ENCODE results near the gene CEP192.

CEP192 gene

GRCh38 chr18:13100942-13101658 is 109.9 kb downstream of the CEP192 start:
- no peak for DNase-seq (ENCODE audit: low spot score)

- no peak for DNase-seq (ENCODE audit: low spot score)
Observed at GRCh38 chr18:13101659-13102197, 110.6 kb downstream of the CEP192 start.

GRCh38 chr18:13103366-13103765 is 112.2 kb downstream of the CEP192 start:
- no peak for DNase-seq (ENCODE audit: low spot score)

DNA sequence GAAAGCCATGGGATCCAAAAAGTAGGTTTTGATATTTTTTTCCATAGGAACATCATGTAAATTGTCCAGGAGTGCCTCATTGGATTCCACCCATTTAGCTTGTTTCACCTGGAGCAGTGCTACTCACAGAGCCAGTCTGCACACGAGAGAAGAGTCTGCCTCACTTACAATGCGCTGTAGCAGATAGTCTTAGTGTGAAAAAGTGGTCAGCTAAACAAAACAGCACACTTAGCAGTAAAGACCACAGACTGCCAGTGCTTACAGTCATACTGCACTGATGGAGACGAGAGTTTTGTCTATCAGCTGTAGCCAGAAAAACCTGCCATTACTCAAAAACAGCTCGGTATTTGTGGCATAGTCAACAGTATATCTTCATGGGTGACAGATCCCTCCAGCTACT is 113.9 kb downstream of the CEP192 start:
- no peak for DNase-seq (ENCODE audit: low spot score)

DNA sequence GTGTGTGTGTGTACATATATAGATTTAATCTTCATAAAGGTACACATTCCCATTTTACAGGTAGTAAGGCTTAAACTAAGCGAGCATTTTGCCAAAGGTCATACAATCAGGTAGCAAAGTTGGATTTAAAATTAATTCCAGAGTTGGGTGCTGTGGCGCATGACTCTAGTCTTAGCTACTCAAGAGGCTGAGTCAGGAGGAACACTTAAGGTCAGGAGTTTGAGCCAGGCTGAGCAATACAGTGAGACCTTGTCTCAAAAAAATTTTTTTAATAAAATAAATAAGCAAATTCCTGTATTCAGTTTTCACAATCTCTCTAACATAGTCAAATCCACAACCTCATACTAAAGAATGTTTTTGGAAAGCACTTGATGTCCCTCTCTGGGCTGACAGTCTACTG is 115.9 kb downstream of the CEP192 start:
- DNase-seq (ENCODE audit: low spot score): no peak

GRCh38 chr18:13108330-13108729 is 117.2 kb downstream of the CEP192 start:
- DNase-seq (ENCODE audit: low spot score): no peak

- no peak for DNase-seq (ENCODE audit: low spot score)
Observed at GRCh38 chr18:13110559-13110958, 119.4 kb downstream of the CEP192 start.

DNA sequence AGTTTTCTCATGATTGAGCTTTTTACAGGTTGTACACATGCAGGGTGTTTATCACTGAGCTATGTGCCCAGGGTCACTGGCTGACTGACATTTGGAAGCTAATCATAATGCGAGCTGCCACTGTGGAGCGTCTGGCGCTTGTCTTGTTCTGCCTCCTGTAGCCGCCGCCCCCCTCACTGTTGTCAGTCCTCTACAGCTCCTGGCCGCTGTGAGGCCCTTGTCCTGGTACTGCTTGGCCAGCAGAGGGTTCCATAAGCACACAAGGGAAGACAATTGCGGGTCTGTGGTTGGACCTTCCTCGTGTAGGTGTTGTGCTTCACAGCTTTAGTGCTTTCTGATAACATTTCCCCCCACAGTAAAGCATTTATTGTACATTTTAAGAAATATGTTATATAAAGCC is 121.8 kb downstream of the CEP192 start:
- peak; percentile 92 for DNase-seq (ENCODE audit: low spot score)

- no peak for DNase-seq (ENCODE audit: low spot score)
Observed at GRCh38 chr18:13120255-13120654, 129.1 kb downstream of the CEP192 start.

DNA sequence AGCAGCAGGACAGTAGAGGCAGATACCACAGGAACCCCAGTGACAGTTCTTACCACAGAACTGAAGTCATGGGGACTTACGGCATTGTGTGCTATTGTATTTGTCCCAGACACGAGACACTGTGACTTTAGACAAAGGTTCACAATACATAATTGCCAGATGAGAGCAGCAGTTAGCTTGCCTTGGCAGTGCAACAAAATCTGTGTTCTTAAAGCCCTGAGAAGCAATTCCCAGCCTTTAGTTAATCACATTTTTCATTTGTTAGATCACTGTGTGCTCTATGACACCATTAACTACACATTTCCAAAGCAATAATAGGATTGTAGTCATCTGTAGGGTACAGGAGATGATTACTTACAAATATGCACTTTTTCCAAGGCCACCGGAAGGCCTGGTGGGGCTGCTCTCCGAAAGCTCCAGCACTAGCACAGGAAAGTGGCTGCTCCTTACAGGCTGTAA is 129.8 kb downstream of the CEP192 start:
- no peak for DNase-seq (ENCODE audit: low spot score)

GRCh38 chr18:13124411-13124810 is 133.2 kb downstream of the CEP192 start:
- DNase-seq (ENCODE audit: low spot score): no peak

DNA sequence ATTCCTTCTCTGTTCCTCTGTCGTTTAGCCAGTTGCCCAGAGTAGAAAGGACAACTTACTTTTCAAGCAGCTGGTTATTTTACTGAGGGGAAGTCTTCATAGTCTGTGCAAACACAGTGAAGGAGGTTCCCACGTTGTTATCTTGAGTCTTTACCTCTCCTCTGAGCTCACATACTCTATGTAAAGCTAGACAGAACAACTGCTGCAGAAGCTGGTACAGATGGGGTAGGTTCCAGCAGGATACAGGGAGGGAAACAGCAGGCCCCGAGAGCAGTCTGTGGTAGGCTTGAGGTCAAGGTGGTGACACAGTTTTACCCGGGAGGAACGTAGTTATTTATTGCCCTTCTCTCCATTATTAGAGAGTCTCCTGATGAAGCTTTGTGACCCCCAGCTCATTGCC is 134.0 kb downstream of the CEP192 start:
- DNase-seq (ENCODE audit: low spot score): no peak

- DNase-seq (ENCODE audit: low spot score): no peak
Observed at GRCh38 chr18:13126966-13127598, 135.9 kb downstream of the CEP192 start.

GRCh38 chr18:13131283-13131682 is 140.1 kb downstream of the CEP192 start:
- DNase-seq (ENCODE audit: low spot score): no peak

DNA sequence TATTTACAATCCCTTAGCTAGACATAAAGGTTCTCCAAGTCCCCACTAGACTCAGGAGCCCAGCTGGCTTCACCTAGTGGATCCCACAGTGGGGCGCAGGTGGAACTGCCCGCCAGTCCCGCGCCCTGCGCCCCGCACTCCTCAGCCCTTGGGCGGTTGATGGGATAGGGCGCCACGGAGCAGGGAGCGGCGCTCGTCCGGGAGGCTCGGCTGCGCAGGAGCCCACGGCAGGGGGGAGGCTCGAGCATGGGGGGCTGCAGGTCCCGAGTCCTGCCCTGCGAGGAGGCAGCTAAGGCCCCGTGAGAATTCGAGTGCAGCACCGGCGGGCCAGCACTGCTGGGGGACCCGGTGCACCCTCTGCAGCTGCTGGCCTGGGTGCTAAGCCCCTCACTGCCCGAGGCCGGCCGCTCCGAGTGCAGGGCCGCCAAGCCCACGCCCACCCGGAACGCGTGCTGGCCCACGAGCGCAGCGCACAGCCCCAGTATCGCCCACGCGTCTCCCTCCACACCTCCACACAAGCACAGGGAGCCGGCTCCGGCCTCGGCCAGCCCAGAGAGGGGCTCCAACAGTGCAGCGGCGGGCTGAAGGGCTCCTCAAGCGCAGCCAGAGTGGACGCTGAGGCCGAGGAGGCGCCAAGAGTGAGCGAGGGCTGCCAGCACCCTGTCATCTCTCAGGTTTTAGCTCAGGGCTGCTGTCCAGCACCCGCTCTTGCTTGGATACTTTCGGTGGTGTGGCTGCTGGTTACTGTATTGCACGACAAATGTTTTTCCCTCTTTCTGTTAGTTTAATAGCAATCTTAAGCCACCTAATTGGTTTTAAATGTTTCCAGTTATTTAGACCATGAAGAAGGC is 143.6 kb downstream of the CEP192 start:
- DNase-seq (ENCODE audit: low spot score): no peak

- DNase-seq (ENCODE audit: low spot score): peak; percentile 11
Observed at GRCh38 chr18:13136056-13136903, 145.1 kb downstream of the CEP192 start.

- no peak for DNase-seq (ENCODE audit: low spot score)
Observed at GRCh38 chr18:13136904-13137669, 145.9 kb downstream of the CEP192 start.

- no peak for DNase-seq (ENCODE audit: low spot score)
Observed at GRCh38 chr18:13137670-13138419, 146.7 kb downstream of the CEP192 start.

DNA sequence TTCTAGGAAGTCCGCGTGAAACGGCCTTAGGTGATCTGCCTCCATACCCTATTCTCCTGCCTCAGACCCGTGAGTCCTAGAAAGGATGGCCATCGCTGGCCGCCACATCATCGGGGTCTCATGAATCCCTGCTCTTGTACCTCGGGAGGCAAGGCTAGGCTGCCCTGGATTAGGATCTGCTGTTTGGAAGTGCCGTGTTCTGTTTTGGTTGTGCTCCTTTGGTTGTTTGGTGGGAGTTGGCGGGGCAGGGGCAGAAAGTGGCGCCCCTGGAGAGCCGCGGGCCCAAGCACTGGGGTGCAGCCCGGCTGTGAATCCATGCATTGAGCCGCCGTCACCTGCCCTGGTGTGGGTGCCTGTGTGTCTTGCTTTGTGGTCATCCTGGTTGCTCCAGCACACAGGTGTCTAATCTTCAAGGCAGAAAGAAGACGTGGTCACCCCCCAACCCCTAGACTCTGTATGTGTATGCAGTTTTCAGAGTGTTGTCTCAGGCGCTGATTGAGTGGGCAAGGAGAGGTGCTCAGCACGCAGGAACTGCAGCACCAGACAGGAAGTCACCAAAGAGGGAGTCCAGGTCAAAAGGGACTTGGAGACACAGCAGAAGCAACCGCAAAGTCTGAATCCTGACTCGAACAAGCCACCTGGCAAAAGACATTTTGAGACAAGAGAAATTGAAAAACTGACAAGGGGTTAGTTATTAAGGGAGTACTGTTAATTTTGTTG is 147.4 kb downstream of the CEP192 start:
- no peak for DNase-seq (ENCODE audit: low spot score)

Measured in cerebellar cortex (tissue), 1 donor.